Activated CD4-positive, alpha-beta T cell treated with anti-CD3 and anti-CD28 coated beads, Interleukin-2, amount 50 U/mL, for 16 hours (primary cell): ENCODE measurements around the gene SYPL1.
"Not testable (repeated sequence)": the region's sequence is repeated elsewhere in the genome, so short reads cannot be mapped to it uniquely, and the experiment has no call there.

Experiments
- DNase-seq: peaks from one replicate; pipeline ENCODE4 v3.0.0-alpha.2; 2020

Gene SYPL1

DNA sequence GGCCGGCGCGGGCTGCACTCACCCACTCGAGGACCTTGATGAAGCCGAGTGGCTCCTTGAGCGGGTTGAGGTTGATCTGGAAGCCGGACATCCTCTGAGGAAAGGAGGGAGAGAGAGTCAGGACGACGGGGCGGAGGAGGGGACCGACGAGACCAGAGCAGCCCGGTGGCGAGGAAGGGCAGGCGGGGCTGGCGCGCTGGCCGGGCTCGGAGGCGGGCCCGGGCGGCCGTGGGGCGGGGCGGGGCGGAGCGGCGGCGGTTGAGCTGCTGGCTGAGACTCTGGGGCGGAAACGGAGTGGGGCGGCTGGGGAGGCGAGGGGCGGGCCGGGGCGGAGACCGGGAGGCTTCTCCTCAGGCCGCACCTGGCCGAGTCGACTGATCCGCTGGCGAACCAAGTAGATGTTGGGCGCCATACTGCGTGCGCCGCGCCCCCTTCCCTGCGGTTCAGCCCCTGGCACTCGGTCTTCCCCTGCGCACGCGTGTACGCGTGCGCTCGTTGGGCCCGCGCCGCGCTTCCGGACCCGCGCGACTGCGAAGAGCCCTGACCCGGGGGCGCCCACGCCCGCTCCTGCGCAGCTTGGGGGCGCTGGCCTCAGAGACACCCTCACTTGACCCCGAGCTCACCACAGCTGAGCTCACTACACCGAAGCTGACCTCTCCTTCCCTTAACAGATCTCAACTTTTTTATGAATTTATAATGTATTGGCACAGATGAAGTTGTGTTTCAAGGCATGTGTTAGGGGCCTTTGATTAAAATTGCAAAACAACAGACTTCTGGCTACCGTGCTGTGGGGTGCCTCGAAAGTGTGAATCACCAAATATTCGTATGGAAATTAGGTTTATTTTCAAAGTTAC is at the start of gene SYPL1:
Gene SYPL1, minus strand, starts transcription at position 195 of the 854 bp plus-strand sequence. Its CDS starts 104 bp downstream, at position 91.
- peak; percentile 93 for DNase-seq

DNA sequence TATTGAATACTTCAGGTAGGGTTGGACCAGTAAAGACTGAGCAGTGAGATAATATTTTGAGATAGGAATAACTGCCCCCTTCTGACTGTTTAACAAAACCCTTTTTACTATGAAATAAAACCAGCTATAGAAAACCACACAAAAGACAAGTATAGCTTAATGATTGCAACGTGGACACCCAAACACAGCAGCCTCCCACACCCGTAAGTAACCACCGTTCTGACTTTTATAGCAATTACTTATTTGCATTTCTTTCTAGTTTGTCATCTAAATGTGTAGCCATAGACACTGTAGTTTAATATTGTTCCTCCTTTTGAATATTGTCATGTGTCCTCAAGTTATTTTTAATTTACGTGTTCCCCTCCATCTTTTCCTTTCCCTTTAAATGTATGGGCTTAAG is 42.9 kb upstream of the SYPL1 start:
- no peak for DNase-seq

DNA sequence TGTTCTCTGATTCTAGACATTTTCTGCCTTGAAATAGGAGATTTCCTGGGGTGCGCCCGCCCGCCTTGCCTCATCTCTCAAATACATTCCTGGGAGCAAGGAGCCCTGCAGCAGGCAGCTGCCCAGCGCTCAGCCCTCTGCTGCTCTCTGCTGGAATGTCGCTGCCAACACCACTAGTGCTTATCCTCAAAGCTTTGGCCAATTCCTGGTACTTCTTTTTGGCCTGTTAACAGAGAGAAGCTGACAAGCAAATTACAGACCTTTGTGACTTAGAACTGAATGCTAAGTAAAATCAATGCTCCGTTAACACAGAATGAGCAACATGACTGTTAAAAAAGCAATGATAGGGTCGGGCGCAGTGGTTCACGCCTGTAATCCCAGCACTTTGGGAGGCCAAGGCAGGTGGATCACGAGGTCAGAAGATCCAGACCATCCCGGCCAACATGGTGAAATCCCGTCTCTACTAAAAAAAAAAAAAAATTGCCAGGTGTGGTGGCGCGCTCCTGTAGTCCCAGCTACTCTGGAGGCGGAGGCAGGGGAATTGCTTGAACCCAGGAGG is 41.9 kb upstream of the SYPL1 start:
- peak; percentile 75 for DNase-seq

DNA sequence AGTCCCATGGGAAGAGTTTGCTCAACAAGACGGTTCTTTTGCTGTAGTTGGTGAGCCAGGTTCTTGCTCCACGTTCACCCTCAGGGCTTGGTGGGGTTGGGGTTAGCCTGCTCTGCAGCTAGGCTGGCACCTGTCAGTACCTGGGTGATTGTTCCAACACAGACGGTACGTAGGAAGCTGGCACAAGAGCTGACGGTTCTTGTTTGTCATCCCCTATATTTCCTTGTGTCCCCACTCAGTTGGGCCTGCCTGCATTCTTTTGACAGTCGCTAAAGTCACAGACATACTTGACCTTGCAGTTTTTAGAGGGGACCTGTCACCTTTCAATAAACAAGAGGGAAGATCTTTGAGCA is 40.2 kb upstream of the SYPL1 start:
- DNase-seq: no peak

DNA sequence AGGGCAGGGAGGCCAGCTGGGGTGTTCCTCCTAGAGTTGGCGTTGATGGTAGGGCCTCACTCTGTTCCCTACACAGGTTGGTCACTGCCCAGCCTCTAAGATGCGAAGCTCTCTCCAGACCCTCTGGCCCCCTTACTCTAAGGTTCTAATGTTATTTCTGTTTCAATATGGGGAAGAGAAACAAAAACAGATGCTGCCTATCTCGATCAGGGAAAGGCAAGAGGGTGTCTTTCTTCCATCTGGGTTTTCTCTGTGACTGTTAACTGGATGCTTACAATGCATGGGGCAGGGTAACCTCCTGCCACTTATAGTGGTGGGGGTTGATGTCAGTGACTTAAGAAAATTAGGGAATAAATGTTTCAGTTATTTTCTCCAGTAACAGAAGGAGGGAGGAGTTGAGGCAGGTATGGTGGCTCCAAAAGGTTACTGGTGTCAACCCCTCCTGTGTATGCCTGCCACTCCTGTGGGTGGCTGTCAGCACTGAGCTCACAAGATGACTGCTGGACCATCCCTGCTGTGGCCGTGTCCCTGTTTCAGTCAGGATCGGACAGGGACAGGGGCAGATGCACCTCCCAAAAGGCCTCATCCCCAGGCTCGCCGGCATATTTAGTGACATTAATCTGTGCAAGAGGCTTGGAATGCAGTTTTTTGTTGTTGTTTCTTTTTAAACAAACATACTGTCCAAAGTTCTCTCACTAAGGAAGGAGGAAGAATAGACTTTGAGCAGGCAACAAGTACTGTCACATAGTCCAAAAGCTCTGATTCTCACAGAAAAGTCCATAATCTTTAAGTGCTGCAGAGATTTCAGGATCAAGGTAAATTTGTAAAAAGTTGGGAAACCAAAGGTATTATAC is 39.6 kb upstream of the SYPL1 start:
- no peak for DNase-seq

DNA sequence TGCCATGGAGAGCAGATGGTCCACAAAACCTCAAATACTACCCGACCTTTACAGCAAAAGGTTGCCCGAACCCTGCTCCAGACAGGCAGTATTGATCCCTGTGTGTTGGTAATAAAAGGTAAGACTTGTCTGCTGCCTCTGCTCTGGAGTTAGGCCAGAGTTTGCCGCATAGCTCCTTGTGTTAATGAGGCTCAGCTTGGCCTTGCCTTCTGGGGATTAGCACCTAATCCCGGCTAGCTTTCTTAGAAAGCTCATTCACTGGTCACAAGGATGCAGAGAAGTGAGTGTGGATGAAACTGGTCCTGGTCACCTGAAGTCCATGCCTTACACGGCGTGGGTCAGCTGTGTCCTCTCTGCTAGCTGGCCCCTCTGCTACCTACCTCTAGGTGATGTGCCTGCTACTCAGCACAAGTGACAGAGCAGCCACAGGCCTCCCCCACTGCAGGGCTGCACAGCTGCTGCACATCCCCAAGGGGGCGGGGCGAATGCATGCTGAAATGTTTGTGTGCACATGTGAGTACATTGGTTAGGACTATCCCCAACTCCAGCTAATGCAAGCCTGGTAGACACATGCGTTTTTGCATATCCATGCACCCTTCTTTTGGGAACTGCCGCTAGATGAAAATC is 31.7 kb upstream of the SYPL1 start:
- DNase-seq: peak; percentile 2

DNA sequence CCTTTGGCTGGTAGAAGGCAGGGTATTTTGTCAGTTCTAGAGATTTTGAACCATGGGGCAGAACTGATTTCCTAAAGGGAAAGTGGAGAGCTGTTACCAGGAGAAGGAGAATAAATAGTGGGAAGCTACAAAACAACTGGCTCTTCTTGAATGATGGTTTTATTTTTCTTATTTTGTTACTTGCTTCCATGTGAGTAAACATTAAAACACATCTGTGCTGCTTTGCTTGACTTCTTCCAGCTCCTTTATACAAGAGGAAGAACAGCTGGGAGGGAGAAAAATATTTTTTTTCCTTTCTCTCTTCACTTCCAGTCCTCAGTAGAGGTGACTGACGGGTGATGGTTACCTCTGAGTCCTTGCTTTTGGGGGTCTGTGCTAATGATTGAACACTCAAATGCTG is 30.0 kb upstream of the SYPL1 start:
- DNase-seq: no peak

DNA sequence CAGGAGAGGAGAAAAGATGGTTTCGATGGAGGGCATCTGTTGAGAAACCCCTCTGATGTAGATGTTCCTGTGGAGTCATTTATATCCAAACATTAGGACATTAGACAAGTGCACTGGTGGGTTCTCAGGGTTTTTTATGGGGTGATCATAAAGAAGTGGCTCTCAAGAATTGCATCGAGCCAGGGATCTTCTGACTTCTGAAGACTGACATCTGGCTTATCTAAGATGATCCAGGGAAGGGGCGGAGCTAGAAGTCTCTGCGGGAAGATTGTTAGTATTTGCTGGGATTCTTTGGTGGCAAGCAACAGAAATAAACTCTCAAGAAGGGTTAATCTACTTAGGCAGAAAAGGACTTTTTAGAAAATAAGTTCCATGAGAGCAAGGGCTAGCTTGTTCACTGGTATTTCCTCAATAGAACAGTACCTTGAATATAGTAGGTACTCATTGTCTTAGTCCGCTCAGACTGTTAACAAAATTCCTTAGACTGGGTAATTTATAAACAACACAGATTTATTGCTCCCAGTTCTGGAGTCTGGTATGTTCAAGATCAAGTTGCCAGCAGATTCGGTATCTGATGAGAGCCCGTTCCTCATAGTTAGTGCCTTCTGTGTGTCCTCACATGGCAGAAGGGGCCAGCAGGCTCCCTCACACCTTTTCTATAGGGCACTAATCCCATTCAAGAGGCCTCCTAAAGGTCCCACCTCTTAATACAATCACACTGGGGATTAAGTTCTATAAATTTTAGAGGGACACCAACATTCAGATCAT is 28.5 kb upstream of the SYPL1 start:
- DNase-seq: no peak

DNA sequence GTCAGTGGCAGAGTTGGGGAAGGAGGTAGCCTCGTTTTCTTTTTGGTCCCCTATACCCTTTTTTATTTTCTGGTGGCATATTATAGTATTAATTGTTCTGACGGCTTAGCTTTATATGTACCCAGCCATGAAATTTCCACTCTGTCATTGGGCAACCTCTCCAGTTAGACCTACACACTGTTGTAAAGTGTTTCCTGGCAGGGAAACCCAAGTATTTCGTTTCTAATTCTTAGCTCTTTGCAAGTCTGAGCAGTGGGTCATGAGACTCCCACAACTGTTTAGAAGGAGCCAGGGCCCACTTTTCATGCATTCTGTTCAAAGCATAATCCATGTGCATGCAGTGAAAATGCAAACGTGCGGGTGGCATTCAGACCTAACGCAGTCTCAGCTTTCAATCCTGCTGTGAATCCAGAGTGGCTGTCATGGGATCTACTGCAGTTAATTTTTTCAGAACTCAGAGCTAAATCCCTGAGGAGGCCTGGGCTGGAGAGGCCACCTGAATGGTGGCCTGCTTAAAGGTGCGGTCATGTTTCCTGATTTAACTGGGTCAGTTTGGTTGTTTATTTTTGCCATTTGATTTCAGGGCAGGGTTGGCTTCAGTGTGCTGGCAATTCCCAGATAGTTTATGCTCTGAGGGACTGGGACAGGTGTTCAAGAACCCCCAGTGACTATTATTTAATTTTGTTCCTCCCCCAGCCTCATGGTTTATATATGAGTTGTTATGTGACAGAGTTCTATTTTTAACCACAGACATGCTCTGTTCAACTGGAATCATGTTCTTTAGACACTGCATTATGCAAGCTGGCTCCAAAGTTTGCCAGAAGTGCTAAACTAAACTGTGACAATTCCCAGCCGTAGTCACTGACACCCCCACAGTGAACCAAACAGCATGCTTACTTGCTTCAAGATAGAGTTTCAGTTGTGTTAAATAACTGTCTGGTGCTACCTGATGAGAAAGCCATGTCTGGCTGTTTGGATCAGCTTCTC is 27.4 kb upstream of the SYPL1 start:
- DNase-seq: no peak

DNA sequence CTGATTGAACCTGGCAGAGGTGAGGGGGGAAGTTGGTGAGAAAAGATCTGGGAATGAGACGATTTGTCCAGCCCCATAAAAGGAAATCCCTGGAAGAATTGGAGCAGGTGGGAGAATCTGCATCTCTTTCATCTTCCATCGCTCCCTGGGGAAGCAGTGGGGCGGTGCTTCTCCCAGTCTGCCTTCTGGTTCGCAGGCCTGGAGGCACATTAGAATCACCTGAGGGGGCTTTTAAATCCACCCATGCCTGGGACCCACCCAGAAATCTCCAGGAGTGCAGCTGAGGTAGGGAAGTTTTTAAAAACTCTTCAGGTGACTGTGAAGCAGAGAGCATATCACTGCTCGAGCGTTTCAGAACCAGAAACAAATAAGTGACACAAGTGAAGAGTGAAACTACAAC is 26.7 kb upstream of the SYPL1 start:
- no peak for DNase-seq

DNA sequence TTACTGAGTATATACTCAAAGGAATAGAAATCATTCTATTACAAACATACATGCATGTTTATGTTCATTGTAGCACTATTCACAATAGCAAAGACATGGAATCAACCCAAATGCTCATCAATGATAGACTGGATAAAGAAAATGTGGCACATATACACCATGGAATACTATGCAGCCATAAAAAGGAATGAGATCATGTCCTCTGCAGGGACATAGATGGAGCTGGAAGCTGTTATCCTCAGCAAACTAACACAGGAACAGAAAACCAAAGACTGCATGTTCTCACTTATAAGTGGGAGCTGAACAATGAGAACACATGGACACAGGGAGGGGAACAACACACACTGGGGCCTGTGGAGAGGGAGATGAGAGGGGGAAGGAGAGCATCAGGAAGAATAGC is 26.1 kb upstream of the SYPL1 start:
- DNase-seq: not testable (repeated sequence)

DNA sequence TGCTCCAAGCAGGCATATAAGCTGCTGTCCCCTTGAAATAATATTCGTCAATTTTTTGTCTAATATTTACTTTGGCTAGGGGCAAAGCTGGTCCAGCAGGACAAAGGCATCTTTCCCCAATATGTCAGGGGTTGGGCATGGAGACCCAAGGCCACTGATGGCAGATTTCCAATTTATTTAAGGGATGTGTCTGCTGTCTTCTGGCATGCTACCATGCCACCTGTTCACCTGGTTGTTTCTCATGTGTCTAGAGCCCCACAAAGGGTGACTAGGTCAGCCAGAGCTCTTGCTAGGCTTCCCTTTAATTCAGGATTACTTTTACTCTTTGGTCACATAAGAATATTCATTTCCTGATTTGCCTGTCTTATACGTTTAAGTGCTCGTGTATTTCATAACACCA is 22.1 kb upstream of the SYPL1 start:
- no peak for DNase-seq

DNA sequence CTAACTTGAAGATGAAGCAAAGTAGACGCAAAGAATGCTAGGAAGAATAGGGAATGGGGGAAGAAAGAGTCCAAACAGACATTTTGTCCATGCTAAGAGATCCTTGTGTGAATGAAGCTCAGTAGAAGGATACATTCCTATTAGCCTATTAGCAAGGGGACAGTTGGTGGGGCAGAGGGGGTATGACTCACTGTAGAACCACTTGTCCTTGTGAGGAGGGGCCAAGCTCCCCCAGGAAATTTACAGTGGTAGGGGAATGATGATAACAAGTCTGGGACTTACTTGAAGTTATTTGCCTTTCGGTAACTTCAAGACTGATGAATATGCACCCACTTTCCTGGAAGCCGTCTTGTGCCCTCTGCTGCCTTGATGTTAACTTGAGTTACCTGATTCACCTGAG is 17.2 kb upstream of the SYPL1 start:
- no peak for DNase-seq

DNA sequence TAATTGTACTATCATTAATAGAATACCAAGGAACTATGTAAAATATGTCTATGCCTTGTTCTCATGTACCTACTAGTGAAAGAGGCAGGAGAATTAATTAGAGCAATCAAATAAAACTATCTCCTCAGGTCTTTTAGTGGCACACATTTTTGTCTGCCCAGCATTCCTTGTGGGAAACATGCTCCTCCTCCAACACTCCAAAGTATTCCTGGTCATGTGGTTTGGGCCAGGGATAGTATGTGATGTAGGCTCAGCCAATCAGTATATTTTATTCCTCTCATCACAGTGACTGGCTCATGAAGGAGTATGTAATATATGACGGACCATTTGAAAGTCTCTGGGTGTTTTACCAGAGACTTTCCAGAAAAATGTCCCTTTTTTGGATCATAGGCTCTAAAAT is 16.7 kb upstream of the SYPL1 start:
- no peak for DNase-seq

DNA sequence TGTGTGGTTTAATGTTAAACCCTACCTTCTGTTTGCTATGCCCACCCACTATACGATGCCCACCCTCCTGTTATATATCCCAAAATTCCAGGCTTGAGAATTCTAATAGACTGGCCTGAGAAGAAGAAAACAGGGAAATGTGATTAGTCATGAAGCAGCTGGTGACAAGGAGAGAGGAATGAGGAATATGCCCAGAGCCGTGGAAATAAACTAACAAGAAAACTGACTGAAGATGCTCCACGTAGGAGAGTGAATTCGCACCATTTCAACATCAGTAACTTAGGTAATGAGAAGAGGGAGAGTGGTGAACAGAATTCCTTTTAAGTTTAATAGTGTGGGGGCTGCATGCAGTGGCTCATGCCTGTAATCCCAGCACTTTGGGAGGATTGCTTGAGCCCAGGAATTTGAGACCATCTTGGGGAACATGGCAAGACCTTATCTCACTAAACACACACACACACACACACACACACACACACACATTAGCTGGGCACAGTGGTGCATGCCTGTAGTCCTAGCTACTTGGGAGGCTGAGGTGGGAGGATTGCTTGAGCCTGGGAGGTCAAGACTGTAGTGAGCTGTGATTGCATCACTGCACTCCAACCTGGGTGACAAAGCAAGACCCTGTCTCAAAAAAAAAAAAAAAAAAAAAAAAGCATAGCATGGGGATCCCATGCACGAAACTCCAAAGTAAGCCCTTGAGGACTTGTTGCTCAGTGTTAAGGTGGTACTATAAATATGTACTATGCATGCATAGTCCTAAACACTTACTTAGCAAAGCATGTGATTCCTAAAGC is 16.1 kb upstream of the SYPL1 start:
- DNase-seq: no peak

DNA sequence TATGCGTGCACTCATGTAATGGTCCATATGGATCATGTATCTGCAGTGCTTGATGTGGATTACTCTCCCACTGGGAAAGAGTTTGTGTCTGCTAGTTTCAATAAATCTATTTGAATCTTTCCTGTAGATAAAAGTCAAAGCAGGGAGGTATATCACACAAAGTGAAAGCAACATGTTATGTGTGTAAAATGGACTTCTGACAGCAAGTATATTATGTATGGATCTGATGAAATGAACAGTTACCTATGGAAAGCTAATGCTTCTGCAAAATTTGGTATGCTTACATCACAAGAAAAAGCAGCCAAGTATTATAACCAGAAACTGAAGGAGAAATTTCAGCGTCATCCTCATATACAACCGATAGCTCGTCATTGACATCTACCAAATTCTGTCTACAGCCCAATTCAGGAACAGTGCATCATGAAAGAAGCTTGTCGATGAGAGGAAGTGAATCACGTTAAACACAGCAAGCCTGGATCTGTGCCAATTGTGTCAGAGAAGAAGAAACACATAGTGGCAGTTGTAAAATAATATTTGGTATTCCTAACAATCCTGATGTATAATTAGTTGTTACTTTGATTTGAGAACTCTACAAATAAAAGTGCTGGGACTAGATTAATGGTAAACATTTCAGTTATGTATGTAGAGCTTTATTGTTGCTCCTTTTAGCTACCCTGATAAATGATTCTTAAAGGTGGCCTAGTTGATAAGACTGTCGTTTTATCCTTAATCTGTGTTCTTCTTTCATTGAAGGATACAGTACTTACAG is 14.2 kb upstream of the SYPL1 start:
- DNase-seq: peak; percentile 41

DNA sequence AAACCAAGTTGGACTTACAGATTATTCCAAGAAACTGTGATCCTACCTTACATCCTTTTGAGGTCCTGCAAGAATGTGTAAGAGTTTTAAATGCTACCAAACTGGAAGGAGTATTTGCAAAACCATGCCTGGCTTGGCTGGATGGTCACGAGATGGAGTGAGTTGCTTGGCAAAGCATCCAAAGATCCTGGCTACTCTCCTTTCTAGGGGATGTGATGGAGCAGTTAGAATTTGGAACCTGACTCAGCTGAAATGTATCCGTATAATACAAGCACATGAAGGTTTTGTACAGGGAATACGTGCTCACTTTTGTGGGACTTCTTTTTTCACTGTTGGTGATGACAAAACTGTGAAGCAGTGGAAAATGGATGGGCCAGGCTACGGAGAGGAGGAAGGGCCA is 13.3 kb upstream of the SYPL1 start:
- no peak for DNase-seq

DNA sequence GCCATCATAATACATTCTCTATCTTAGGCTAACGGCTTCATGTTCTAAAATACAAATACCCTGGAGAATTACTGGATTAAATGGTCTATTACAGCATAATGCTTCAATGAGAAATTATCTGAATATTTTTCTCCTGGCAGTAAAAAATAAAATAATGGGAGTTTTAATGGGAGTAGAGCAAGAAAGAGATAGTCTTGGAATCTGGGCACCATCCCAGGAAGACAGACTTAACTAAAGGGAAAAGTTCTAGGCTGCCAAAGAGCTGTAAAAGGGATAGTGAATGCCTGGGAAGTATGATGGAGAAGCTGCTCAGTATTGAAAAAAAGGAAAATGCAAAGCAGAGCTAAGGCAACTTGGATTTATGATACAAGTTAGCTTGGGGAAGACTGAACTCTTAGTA is 12.1 kb upstream of the SYPL1 start:
- DNase-seq: no peak

DNA sequence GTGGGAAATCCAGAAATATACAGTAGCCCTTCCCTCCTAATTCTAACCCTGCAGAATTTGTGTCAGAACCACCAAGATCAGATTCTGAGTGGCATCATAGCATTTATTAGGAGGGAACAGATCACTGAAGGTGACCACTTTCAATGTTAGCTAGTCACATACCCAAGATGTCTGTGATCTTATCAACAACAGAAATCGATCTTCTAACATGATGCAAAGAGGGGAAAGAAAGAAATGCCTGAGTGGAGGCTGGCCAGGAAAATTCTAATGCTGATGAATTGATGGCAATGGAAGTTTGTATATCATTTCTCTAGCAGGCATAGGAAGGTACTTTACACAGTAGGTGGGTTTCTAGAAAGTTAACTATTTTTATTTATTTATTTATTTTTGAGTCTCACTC is 10.6 kb upstream of the SYPL1 start:
- no peak for DNase-seq
